Stimulated activated CD4-positive, alpha-beta T cell treated with anti-CD3 and anti-CD28 coated beads, TNF-alpha, amount 100 ng/mL, for 48 hours (primary cell): Measurements from ENCODE around the gene TNFRSF21.
A peak's percentile ranks its signal among the peaks of the same experiment; 100 is the strongest.
"Not testable (repeated sequence)": the region's sequence is repeated elsewhere in the genome, so short reads cannot be mapped to it uniquely, and the experiment has no call there.

ENCODE experiments used
- DNase-seq, 3 donors: peaks; one replicate each; pipeline ENCODE4 v3.0.0-alpha.2; 2020; ENCODE audit warnings: low read depth in 3 of 3

Gene TNFRSF21

DNA sequence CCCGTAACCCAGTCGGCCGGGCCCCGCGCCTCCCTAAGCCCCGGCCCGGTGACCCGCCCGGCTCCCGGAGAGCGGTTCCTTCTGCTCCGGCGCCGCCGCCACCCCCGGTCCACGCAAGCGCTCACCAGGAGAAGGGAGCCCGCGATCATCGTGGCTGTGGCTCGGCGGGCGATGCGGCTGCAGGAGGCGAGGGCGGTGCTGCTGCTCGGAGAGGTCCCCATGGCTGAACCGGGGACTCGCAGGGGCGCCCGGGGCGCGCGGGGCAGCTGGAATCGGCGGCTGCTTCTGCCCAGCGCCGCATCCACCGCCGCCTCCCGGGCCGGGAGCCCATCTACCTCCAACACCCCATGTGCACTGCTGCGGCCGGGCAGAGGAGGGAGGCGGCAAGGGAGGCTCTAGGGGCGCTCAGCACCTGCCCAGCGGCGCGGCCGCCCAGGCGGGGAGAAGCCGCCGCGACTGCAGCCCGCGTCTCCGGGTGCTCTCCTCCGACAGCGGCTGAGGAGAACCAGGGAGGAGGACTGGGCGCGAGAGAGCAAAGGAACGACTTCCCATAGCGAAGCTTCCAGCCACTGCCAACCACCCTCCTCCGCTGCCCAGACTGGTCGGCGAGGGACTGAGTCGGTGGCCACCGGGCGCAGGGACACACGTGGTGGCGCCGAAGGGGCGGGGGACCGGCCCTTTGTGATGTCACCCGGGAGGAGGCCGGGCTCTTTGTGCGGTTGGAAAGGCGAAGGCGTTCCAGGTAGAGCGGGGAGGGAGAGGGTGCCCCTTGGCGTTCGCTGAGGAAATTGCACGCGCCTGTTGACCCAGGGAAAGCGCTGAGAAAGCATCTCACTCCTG is at the start of gene TNFRSF21:
TNFRSF21 (minus strand) TSS at position 615 of the 840 bp plus-strand sequence; CDS start at position 221, 394 bp downstream.
- DNase-seq, result peak; percentile 61 to 82 (median 73)

DNA sequence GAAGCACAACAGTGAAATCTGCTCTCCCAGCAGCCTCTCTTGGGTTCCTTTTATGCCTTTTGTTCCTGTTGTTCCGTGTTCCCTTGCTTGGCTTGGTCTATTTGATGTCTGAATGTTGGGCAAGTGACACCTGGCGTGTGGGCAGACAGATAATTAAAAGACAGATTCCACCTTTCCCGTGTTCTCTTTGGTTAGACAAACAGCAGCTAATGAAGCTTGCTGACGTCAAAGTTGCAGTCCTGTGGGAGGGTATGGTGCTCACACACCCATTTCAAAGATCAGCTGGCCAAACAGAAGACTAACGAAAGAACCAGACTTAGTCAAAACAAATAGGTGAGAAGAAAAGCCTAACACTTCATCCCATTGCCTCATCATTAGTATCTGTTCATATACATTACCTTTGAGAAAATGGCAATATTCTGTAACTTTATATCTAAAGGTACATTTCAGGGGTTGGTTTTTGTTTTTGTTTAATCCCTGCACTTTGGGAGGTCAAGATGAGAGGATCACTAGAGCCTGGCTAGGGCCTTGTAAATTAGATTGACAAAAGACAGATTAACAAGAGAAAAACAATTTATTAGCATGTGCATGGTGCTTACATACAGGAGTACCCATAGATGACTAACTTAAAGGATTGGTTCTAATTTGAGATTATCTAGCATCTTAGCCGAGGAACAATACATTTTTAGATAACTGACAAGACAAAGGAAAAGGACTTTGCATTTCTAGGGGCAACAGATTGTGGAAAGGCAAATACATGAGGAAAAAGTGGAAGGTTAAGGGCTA is 48.9 kb upstream of the TNFRSF21 start:
- DNase-seq, result no peak

GRCh38 chr6:47357827-47358226 is 48.1 kb upstream of the TNFRSF21 start:
- DNase-seq, result no peak

- DNase-seq, result no peak
Observed at GRCh38 chr6:47355496-47355895, 45.8 kb upstream of the TNFRSF21 start.

DNA sequence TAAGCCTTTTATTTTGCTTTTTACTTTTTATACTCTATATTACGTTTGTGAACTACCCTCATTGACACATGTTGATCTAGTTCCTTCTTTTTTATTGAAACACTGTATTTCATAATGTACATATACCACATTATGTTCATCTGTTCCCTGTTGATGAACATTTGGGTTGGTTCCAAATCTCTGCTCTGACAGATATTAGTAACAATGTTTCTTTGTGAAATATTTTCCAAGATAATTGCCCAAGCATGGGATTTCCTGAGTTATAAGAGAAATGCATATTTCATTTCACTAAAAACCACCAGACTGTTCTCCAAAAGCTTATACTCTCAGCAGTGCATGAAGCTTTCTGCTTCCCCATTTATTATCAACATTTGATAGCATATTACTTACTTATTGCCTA is 44.2 kb upstream of the TNFRSF21 start:
- no peak for DNase-seq

DNA sequence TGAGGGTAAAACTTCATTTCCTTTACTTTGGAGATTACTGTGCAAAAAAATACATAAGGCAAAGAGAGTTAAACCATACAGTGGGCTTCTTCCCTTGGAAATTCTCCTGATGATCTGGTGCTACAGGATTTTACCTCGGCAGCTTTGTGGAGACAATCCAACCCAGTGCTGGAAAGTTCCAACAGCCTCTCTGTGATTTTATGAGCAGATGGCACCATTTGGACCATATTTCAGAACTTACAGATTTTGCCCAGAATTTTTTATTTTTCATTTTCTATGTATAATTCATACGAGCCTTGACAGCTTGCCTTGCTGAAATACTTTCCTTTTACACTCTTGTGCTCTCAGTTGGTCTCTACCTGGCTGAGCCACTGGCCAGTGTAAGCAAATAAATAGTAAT is 43.3 kb upstream of the TNFRSF21 start:
- DNase-seq, result no peak

GRCh38 chr6:47352194-47352920 is 42.7 kb upstream of the TNFRSF21 start:
- no peak for DNase-seq

GRCh38 chr6:47351621-47352020 is 41.9 kb upstream of the TNFRSF21 start:
- no peak for DNase-seq

GRCh38 chr6:47349931-47350330 is 40.2 kb upstream of the TNFRSF21 start:
- DNase-seq, result no peak

GRCh38 chr6:47348316-47348863 is 38.7 kb upstream of the TNFRSF21 start:
- DNase-seq, result no peak

DNA sequence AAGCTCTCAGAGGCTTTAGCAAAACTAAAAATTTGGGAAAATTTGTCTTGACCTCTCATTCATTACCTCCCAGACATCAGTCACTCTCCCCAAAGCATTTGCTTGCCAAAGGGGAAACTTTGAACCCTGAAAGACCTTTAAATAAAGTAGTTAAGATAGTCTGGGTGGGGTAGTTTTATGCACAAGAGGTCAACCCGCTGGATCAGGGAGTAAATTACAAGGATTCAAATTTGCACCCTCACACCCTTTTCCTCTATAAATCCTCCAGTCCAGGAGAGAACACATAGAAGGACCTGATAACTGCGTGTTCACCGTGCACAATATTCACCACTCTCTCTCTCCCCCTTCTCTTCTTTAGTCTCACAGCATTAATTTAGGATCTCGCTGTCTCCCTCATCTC is 36.1 kb upstream of the TNFRSF21 start:
- no peak for DNase-seq

DNA sequence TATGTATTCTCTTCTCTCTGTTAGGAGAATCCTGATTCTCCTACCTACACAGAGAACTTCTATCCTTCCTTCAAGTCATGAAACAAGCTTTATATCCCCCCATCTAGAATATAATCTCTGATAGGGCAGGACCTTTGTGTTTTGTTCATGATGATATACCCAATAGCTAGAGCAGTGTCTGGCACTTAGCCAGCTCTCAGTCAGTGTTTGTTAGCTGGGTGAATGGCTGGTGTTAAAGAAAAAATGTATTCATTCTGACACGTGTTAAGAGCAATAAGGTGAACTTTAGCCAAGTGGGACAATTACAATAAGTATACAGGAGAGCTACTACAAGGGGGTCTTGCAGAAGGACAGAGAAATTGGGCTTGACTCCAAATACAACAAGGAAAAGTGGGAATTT is 34.3 kb upstream of the TNFRSF21 start:
- DNase-seq, result no peak

DNA sequence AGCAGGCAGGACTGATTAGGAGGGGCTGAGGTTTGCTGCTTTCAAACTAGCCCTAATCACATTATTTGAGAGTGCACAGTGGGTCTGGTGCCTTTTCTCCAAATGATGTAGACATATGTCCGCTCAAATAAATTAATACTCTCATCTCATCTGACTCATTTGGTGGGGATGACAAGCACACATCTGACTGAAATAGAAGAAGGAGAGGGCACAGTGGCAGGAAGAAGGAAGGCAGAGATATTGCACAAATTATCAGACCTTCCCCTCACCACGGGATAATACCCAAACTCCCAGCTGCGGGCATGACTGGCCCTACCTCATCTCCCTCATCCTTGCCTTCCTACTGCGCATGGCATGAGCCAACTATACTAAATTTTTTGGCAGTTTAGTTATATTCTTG is 33.9 kb upstream of the TNFRSF21 start:
- no peak for DNase-seq

DNA sequence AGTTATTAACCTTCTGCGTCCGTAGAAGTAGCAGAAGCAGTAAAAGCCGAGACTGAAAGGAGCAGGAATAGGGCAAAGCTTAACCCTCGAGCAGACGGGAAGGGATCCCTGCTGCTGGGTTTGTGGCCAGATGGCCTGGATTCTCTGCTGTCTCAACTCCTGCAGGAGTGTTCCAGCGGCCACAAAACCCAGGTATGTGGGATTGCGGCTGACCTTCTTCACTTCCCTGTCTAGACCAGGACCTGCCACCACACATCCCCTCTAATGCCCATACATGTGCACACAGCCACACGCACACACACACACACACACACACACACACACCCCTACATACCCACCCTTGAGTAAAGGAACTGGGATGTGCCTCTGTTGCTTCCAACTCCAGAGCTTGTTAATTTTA is 33.1 kb upstream of the TNFRSF21 start:
- no peak for DNase-seq

DNA sequence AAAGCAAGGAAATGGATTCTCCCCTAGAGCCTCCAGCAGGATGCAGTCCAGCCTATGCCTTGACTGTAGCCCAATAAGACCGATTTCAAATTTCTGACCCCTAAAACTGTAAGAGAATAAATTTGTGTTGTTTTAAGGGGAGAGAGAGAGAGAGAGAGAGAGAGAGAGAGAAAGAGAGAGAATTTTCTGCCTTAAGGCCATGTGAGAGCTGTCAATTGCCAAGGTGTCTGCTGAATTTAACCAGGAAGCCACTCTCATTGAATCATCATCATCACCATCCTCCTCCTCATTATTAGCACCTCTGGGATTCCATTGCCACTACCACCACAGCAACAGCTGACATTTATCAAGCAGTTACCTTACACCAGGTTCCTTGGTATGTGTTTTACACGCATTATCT is 27.8 kb upstream of the TNFRSF21 start:
- no peak for DNase-seq

- no peak for DNase-seq
Observed at GRCh38 chr6:47336334-47336733, 26.6 kb upstream of the TNFRSF21 start.

DNA sequence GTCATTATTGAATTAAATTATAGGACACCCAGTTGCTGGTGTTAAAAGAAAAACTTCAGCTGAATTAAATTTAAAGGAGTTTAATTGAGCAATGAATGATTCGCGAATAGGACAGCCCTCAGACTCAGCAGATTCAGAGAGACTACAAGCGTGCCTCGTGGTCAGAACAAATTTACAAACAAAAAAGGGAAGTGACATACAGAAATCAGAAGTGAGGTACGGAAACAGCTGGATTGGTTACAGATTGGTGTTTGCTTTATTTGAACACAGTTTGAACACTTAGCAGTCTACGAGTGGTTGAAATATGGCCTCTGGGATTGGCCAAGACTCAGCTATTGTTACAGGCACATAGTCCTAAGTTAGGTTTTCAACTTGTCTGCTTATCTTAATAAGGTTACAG is 25.8 kb upstream of the TNFRSF21 start:
- DNase-seq, result no peak

DNA sequence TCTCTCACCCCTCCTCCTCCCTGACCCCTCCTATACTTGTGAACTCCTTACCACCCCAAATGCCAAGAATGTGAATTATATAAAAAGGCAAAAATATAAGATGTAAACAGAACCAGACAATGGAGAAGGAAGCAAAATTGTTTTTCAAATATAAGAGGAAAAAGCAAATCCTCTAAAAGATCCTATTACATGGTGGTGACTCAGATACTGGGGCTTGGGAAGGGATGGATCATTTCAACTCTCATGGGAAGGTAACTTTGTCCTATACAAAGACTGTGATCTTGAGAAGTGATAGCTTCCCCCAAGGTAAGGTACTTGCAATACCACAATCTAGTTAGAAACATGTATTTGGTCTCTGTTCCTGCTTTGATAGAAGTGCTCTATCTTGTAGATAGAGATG is 24.6 kb upstream of the TNFRSF21 start:
- DNase-seq, result no peak

- DNase-seq, result not testable (repeated sequence)
Observed at GRCh38 chr6:47328606-47329005, 18.9 kb upstream of the TNFRSF21 start.

- not testable (repeated sequence) for DNase-seq
Observed at GRCh38 chr6:47328139-47328538, 18.4 kb upstream of the TNFRSF21 start.

DNA sequence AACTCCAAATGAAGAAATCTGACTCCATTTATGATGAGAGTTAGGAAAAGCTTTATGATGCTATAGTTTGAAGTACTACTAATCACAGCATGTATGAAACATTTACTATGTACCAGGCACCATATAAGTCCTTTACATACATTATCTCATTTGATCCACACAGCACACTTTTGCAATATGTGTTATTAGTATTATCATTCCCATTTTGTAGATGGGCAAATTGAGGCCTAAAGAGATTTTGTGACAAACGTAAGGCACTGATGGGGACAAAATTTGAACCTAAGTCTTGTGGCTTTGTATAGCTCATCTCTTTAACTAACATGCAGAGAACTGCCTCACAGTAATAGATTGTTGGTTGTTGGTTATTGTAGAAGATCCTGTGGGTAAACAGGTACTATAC is 14.2 kb upstream of the TNFRSF21 start:
- DNase-seq, result no peak

GRCh38 chr6:47323321-47323720 is 13.6 kb upstream of the TNFRSF21 start:
- no peak for DNase-seq
